ENCODE results near the gene SERPINA1.

SERPINA1 gene

GRCh38 chr14:94346065-94346786 lies 42.2 kb downstream of the SERPINA1 start:
- DNase-seq (ENCODE audit: low read depth in 2 of 2) = peak; percentile 10 to 60

- DNase-seq (ENCODE audit: low read depth in 2 of 2) = no peak
Measured at GRCh38 chr14:94345344-94346064, 42.9 kb downstream of the SERPINA1 start.

GRCh38 chr14:94344389-94344788 lies 44.0 kb downstream of the SERPINA1 start:
- DNase-seq (ENCODE audit: low read depth in 2 of 2) = no peak

- DNase-seq (ENCODE audit: low read depth in 2 of 2) = no peak
Measured at GRCh38 chr14:94343238-94344005, 45.0 kb downstream of the SERPINA1 start.

- DNase-seq (ENCODE audit: low read depth in 2 of 2) = peak in 1 of 2 donors; percentile 7
Measured at GRCh38 chr14:94342334-94342934, 46.0 kb downstream of the SERPINA1 start.

GRCh38 chr14:94341656-94342333 lies 46.6 kb downstream of the SERPINA1 start:
- DNase-seq (ENCODE audit: low read depth in 2 of 2) = no peak

- no peak for DNase-seq (ENCODE audit: low read depth in 2 of 2)
Measured at GRCh38 chr14:94340533-94340932, 47.9 kb downstream of the SERPINA1 start.

GRCh38 chr14:94338023-94338422 lies 50.4 kb downstream of the SERPINA1 start:
- DNase-seq (ENCODE audit: low read depth in 2 of 2) = no peak

- DNase-seq (ENCODE audit: low read depth in 2 of 2) = no peak
Measured at GRCh38 chr14:94337274-94337673, 51.1 kb downstream of the SERPINA1 start.

- DNase-seq (ENCODE audit: low read depth in 2 of 2) = no peak
Measured at GRCh38 chr14:94334872-94335271, 53.5 kb downstream of the SERPINA1 start.

- no peak for DNase-seq (ENCODE audit: low read depth in 2 of 2)
Measured at GRCh38 chr14:94332587-94332986, 55.8 kb downstream of the SERPINA1 start.

- DNase-seq (ENCODE audit: low read depth in 2 of 2) = no peak
Measured at GRCh38 chr14:94332063-94332583, 56.3 kb downstream of the SERPINA1 start.

- DNase-seq (ENCODE audit: low read depth in 2 of 2) = no peak
Measured at GRCh38 chr14:94331462-94331861, 56.9 kb downstream of the SERPINA1 start.

- no peak for DNase-seq (ENCODE audit: low read depth in 2 of 2)
Measured at GRCh38 chr14:94330857-94331256, 57.5 kb downstream of the SERPINA1 start.

GRCh38 chr14:94330432-94330831 lies 58.0 kb downstream of the SERPINA1 start:
- DNase-seq (ENCODE audit: low read depth in 2 of 2) = no peak

GRCh38 chr14:94329857-94330256 lies 58.5 kb downstream of the SERPINA1 start:
- no peak for DNase-seq (ENCODE audit: low read depth in 2 of 2)

GRCh38 chr14:94328196-94328595 lies 60.2 kb downstream of the SERPINA1 start:
- no peak for DNase-seq (ENCODE audit: low read depth in 2 of 2)
